HepG2 (cell line): ENCODE data around the gene CACNG7. TPM values are rescaled to one million over a fixed set of nuclear protein-coding genes. Genes with fewer than 3 reads are reported as not detected.
A peak's percentile ranks its signal among the peaks of the same experiment; 100 is the strongest.

Experiments used
- EHMT2 ChIP-seq: fragments of 200-600 bp; sonication (generic); IDR thresholded peaks from 2 replicates; pipeline ENCODE4 v1.7.0; 2017; ENCODE audit warnings: antibody characterized with exemption, low read depth, low read length, borderline replicate concordance
- GABPA ChIP-seq, 2 experiments: IDR thresholded peaks; 2 replicates each; pipeline ENCODE4 v1.6.1; 2011 to 2016; ENCODE audit warnings: low read depth in 2 of 2, low read length in 1 of 2, missing biosample characterization in 1 of 2, missing genetic modification characterization in 1 of 2
- HMGXB3 ChIP-seq: sonication (generic); formaldehyde crosslinking; IDR thresholded peaks from 2 replicates; pipeline ENCODE4 v1.4.0; 2020; ENCODE audit warnings: missing genetic modification reagents, borderline replicate concordance
- IKZF1 ChIP-seq: fragments of 450-650 bp; IDR thresholded peaks from 2 replicates; pipeline ENCODE4 v1.7.1; 2016
- ISX ChIP-seq: sonication (generic); formaldehyde crosslinking; conservative IDR thresholded peaks from 2 replicates; pipeline ENCODE4 v1.5.0; 2020; ENCODE audit warnings: missing genetic modification reagents
- KLF16 ChIP-seq, 2 experiments: sonication (generic) in 1 of 2; formaldehyde crosslinking in 1 of 2; IDR thresholded peaks; 2 replicates each; pipeline versions ENCODE4 v1.6.1 to v1.8.0; 2016 to 2023; ENCODE audit warnings: missing genetic modification reagents in 2 of 2, missing compliant biosample characterization in 1 of 2
- MED8 ChIP-seq: sonication (generic); formaldehyde crosslinking; IDR thresholded peaks from 2 replicates; pipeline ENCODE4 v1.8.1; 2023; ENCODE audit warnings: mild to moderate bottlenecking, missing genetic modification reagents; ENCODE audit not compliant: insufficient replicate concordance
- NFIC ChIP-seq: IDR thresholded peaks from 2 replicates; pipeline ENCODE4 v1.6.1; 2012; ENCODE audit warnings: mild to moderate bottlenecking, low read length, inconsistent platforms
- NFKB2 ChIP-seq: sonication (generic); formaldehyde crosslinking; IDR thresholded peaks from 2 replicates; pipeline ENCODE4 v1.4.0; 2020; ENCODE audit warnings: missing genetic modification reagents, borderline replicate concordance
- NFYC ChIP-seq: IDR thresholded peaks from 2 replicates; pipeline ENCODE4 v1.6.1; 2016; ENCODE audit warnings: missing genetic modification reagents, missing compliant biosample characterization
- PATZ1 ChIP-seq: sonication (generic); formaldehyde crosslinking; IDR thresholded peaks from 2 replicates; pipeline ENCODE4 v1.4.0; 2020; ENCODE audit warnings: missing genetic modification reagents
- POGK ChIP-seq: sonication (generic); formaldehyde crosslinking; conservative IDR thresholded peaks from 2 replicates; pipeline ENCODE4 v1.8.0; 2022; ENCODE audit warnings: mild to moderate bottlenecking, moderate library complexity, missing genetic modification reagents
- SETDB1 ChIP-seq: sonication (generic); formaldehyde crosslinking; IDR thresholded peaks from 2 replicates; pipeline ENCODE4 v1.5.1; 2020; ENCODE audit warnings: missing genetic modification reagents, mild to moderate bottlenecking, borderline replicate concordance
- SMAD3 ChIP-seq: sonication (generic); formaldehyde crosslinking; IDR thresholded peaks from 2 replicates; pipeline ENCODE4 v1.4.0; 2020; ENCODE audit warnings: missing genetic modification reagents
- SPEN ChIP-seq: sonication (generic); formaldehyde crosslinking; IDR thresholded peaks from 2 replicates; pipeline ENCODE4 v1.5.1; 2020; ENCODE audit warnings: low read depth, mild to moderate bottlenecking, missing genetic modification reagents
- ZBTB20 ChIP-seq: sonication (generic); formaldehyde crosslinking; IDR thresholded peaks from 2 replicates; pipeline ENCODE4 v1.8.1; 2023; ENCODE audit warnings: missing genetic modification reagents, low read depth, mild to moderate bottlenecking, borderline replicate concordance
- ZNF335 ChIP-seq: sonication (generic); formaldehyde crosslinking; IDR thresholded peaks from 2 replicates; pipeline ENCODE4 v1.4.0; 2020; ENCODE audit warnings: missing genetic modification reagents
- ZNF558 ChIP-seq: sonication (generic); formaldehyde crosslinking; IDR thresholded peaks from 2 replicates; pipeline ENCODE4 v1.9.0; 2022; ENCODE audit warnings: mild to moderate bottlenecking, missing genetic modification reagents, borderline replicate concordance
- ZNF703 ChIP-seq: sonication (generic); formaldehyde crosslinking; IDR thresholded peaks from 2 replicates; pipeline ENCODE4 v1.5.1; 2020; ENCODE audit warnings: missing genetic modification reagents, mild to moderate bottlenecking, moderate library complexity, borderline replicate concordance
- ZNF740 ChIP-seq: sonication (generic); formaldehyde crosslinking; IDR thresholded peaks from 2 replicates; pipeline ENCODE4 v1.4.0; 2020; ENCODE audit warnings: missing genetic modification reagents
- ZSCAN21 ChIP-seq: sonication (generic); formaldehyde crosslinking; IDR thresholded peaks from 2 replicates; pipeline ENCODE4 v1.8.0; 2022; ENCODE audit warnings: mild to moderate bottlenecking, missing genetic modification reagents, moderate library complexity, borderline replicate concordance
- polyA plus RNA-seq, 8 experiments: library from polyadenylated mRNA; depleted of rRNA in 3 of 8; stranded (reverse) in 7 of 8; unstranded in 1 of 8; fragments of >200 nt; fragmentation: Illumina TruSeq in 4 of 8; extraction: Trizol in 4 of 8; gene quantifications; 2 replicates each; pipeline versions ENCODE4 v1.2.1 to v1.2.3, GENCODE V29; 2011 to 2016; ENCODE audit warnings: low read depth in 4 of 8, missing spikeins in 1 of 8, mixed read lengths in 1 of 8; ENCODE audit not compliant: insufficient read depth in 1 of 8
- total RNA-seq, 5 experiments: library from RNA; depleted of rRNA; stranded (reverse); fragments of >200 nt; fragmentation: Illumina TruSeq; extraction: Trizol; gene quantifications; 2 replicates each; pipeline ENCODE4 v1.2.3, GENCODE V29; 2016; ENCODE audit warnings: low read depth in 1 of 5

Gene CACNG7
- total and polyA plus RNA-seq, 2 of the 13 experiments (the other 11 are each of a cell fraction or from before 2014, with no cell fraction given): not detected

- TF ChIP-seq PATZ1 (CRISPR knock-in tag) (no peak), POGK (CRISPR knock-in tag) (peak; percentile 57; the same call in 1 of the 2 replicates), SPEN (CRISPR knock-in tag) (no peak), SETDB1 (CRISPR knock-in tag) (no peak), KLF16 (CRISPR knock-in tag; IDR thresholded peaks at IDR 0.05) (0 out of 4 replicates have a peak, but pooled peaks of 1 of the 2 experiments have one; percentile 54), ZNF558 (CRISPR knock-in tag) (no peak), NFYC (no peak), ZNF740 (no peak), NFKB2 (CRISPR knock-in tag) (no peak), EHMT2 (peak; percentile 93), IKZF1 (no peak), ZSCAN21 (CRISPR knock-in tag) (no peak), NFIC (no peak), SMAD3 (CRISPR knock-in tag) (peak; percentile 41; the same call in 1 of the 2 replicates), ISX (no peak), ZBTB20 (CRISPR knock-in tag) (peak; percentile 61; the same call in 1 of the 2 replicates), GABPA (IDR thresholded peaks at IDR 0.05; ENCODE audit: low read depth, low read length) (no peak), GABPA (CRISPR knock-in tag; IDR thresholded peaks at IDR 0.05; ENCODE audit: low read depth) (no peak), ZNF703 (no peak), HMGXB3 (CRISPR knock-in tag) (peak; percentile 77; the same call in 1 of the 2 replicates), ZNF335 (CRISPR knock-in tag) (no peak), MED8 (no peak)
Observed at GRCh38 chr19:53927739-53928138, 18.7 kb downstream of the CACNG7 start (continued).
